GM12874 (cell line): Measurements from ENCODE around the gene ADGRD2.

ENCODE experiments used
- CTCF ChIP-seq: IDR thresholded peaks from 2 replicates; pipeline ENCODE4 v1.5.1; 2011; ENCODE audit warnings: low read depth, mild to moderate bottlenecking, control low read depth, low read length, moderate library complexity; ENCODE audit not compliant: insufficient read depth

ADGRD2 gene

GRCh38 chr9:124521142-124521541 is 70.9 kb downstream of the ADGRD2 start:
- TF ChIP-seq CTCF = no peak

GRCh38 chr9:124522121-124523098 is 72.2 kb downstream of the ADGRD2 start:
- TF ChIP-seq CTCF = no peak

GRCh38 chr9:124526174-124526573 is 75.9 kb downstream of the ADGRD2 start:
- TF ChIP-seq CTCF = no peak

GRCh38 chr9:124527781-124528180 is 77.5 kb downstream of the ADGRD2 start:
- no peak for TF ChIP-seq CTCF
